SK-N-SH treated with all-trans-retinoic acid at 6 μM for 48 hours (cell line): ENCODE measurements around the gene DDX19B.
A peak's percentile ranks its signal among the peaks of the same experiment; 100 is the strongest.
"Not testable (repeated sequence)": the region's sequence is repeated elsewhere in the genome, so short reads cannot be mapped to it uniquely, and the experiment has no call there.

Source experiments
- ATAC-seq: fragments of 200-7000 bp; cut with Tn5 transposase; 3 replicates; pipeline ENCODE4 v1.9.1; 2020; ENCODE audit warnings: mild to moderate bottlenecking, moderate library complexity
- ARNTL ChIP-seq: fragments of 450-650 bp; formaldehyde crosslinking; IDR thresholded peaks from 2 replicates; pipeline ENCODE4 v1.5.0; 2020; ENCODE audit warnings: low read depth, mild to moderate bottlenecking, moderate library complexity, borderline replicate concordance
- BACH2 ChIP-seq: fragments of 250-450 bp; sonication (Bioruptor Pico); IDR thresholded peaks from 2 replicates; pipeline ENCODE4 v1.9.0; 2021; ENCODE audit warnings: mild to moderate bottlenecking, borderline replicate concordance
- CREB5 ChIP-seq: fragments of 250-450 bp; sonication (Bioruptor Pico); IDR thresholded peaks from 2 replicates; pipeline ENCODE4 v1.5.1; 2020; ENCODE audit warnings: low read depth, mild to moderate bottlenecking, moderate library complexity
- CSDC2 ChIP-seq: fragments of 250-450 bp; sonication (Bioruptor Pico); IDR thresholded peaks from 2 replicates; pipeline ENCODE4 v1.5.0; 2020; ENCODE audit warnings: mild to moderate bottlenecking, moderate library complexity
- CSRNP3 ChIP-seq: fragments of 250-450 bp; sonication (Bioruptor Pico); IDR thresholded peaks from 2 replicates; pipeline ENCODE4 v1.5.1; 2021; ENCODE audit warnings: mild to moderate bottlenecking, moderate library complexity
- ESRRG ChIP-seq: fragments of 250-450 bp; sonication (Bioruptor Pico); IDR thresholded peaks from 2 replicates; pipeline ENCODE4 v1.6.1; 2021; ENCODE audit warnings: mild to moderate bottlenecking
- GLIS3 ChIP-seq: fragments of 250-450 bp; sonication (Bioruptor Pico); IDR thresholded peaks from 2 replicates; pipeline ENCODE4 v1.5.0; 2020; ENCODE audit warnings: mild to moderate bottlenecking, moderate library complexity
- ISL1 ChIP-seq: fragments of 250-450 bp; sonication (Bioruptor Pico); IDR thresholded peaks from 2 replicates; pipeline ENCODE4 v2.1.2; 2022; ENCODE audit warnings: mild to moderate bottlenecking, moderate library complexity
- OSR1 ChIP-seq: fragments of 250-450 bp; sonication (Bioruptor Pico); IDR thresholded peaks from 2 replicates; pipeline ENCODE4 v1.8.0; 2022; ENCODE audit warnings: moderate library complexity, mild to moderate bottlenecking, inconsistent platforms
- PATZ1 ChIP-seq: fragments of 250-450 bp; sonication (Bioruptor Pico); IDR thresholded peaks from 2 replicates; pipeline ENCODE4 v1.8.0; 2020; ENCODE audit warnings: mild to moderate bottlenecking, moderate library complexity, borderline replicate concordance
- POU6F1 ChIP-seq: fragments of 250-450 bp; sonication (Bioruptor Pico); IDR thresholded peaks from 2 replicates; pipeline ENCODE4 v1.8.0; 2021; ENCODE audit warnings: low read depth, mild to moderate bottlenecking, moderate library complexity, borderline replicate concordance
- PPARA ChIP-seq: fragments of 250-450 bp; sonication (Bioruptor Pico); IDR thresholded peaks from 2 replicates; pipeline ENCODE4 v1.5.0; 2020; ENCODE audit warnings: mild to moderate bottlenecking, borderline replicate concordance
- RARB ChIP-seq: fragments of 250-450 bp; sonication (Bioruptor Pico); IDR thresholded peaks from 2 replicates; pipeline ENCODE4 v1.8.0; 2021; ENCODE audit warnings: mild to moderate bottlenecking, moderate library complexity
- SNAI2 ChIP-seq: fragments of 250-450 bp; sonication (Bioruptor Pico); IDR thresholded peaks from 2 replicates; pipeline ENCODE4 v1.5.0; 2020; ENCODE audit warnings: mild to moderate bottlenecking, moderate library complexity
- TSHZ2 ChIP-seq: fragments of 250-450 bp; sonication (Bioruptor Pico); IDR thresholded peaks from 2 replicates; pipeline ENCODE4 v1.5.0; 2020; ENCODE audit warnings: mild to moderate bottlenecking, moderate library complexity
- ZFP3 ChIP-seq: fragments of 250-450 bp; sonication (Bioruptor Pico); IDR thresholded peaks from 2 replicates; pipeline ENCODE4 v1.5.0; 2020; ENCODE audit warnings: mild to moderate bottlenecking, moderate library complexity
- ZFP30 ChIP-seq: fragments of 450-650 bp; formaldehyde crosslinking; IDR thresholded peaks from 2 replicates; pipeline ENCODE4 v1.5.0; 2022; ENCODE audit warnings: mild to moderate bottlenecking, moderate library complexity
- ZNF565 ChIP-seq: fragments of 450-650 bp; formaldehyde crosslinking; conservative IDR thresholded peaks from 2 replicates; pipeline ENCODE4 v1.5.0; 2020; ENCODE audit warnings: low read depth, mild to moderate bottlenecking, moderate library complexity
- ZNF70 ChIP-seq: fragments of 450-650 bp; formaldehyde crosslinking; IDR thresholded peaks from 2 replicates; pipeline ENCODE4 v1.5.0; 2020; ENCODE audit warnings: mild to moderate bottlenecking, moderate library complexity
- ZNF8 ChIP-seq: fragments of 450-650 bp; formaldehyde crosslinking; IDR thresholded peaks from 2 replicates; pipeline ENCODE4 v1.5.0; 2020; ENCODE audit warnings: mild to moderate bottlenecking, moderate library complexity

Gene DDX19B

GRCh38 chr16:70331091-70331490 lies 32.1 kb downstream of the DDX19B start:
- ATAC-seq: no peak
- TF ChIP-seq CSDC2 (CRISPR knock-in tag): no peak
- no peak for TF ChIP-seq CREB5

- peak; percentile 84 for ATAC-seq
- no peak for TF ChIP-seq GLIS3 (CRISPR knock-in tag)
- TF ChIP-seq ESRRG (CRISPR knock-in tag): no peak
- TF ChIP-seq OSR1: no peak
- TF ChIP-seq RARB (CRISPR knock-in tag): no peak
- no peak for TF ChIP-seq ZNF565
- TF ChIP-seq BACH2: no peak
- TF ChIP-seq ZNF8 (CRISPR knock-in tag): no peak
- no peak for TF ChIP-seq ZFP3 (CRISPR knock-in tag)
- TF ChIP-seq ZFP30 (CRISPR knock-in tag): no peak
- no peak for TF ChIP-seq ZNF70 (CRISPR knock-in tag)
- no peak for TF ChIP-seq CSRNP3 (CRISPR knock-in tag)
- TF ChIP-seq ARNTL (CRISPR knock-in tag): no peak
- TF ChIP-seq TSHZ2: no peak
- no peak for TF ChIP-seq CSDC2 (CRISPR knock-in tag)
- TF ChIP-seq PPARA (CRISPR knock-in tag): no peak
- no peak for TF ChIP-seq PATZ1 (CRISPR knock-in tag)
- no peak for TF ChIP-seq SNAI2 (CRISPR knock-in tag)
- TF ChIP-seq ISL1: no peak
- TF ChIP-seq POU6F1: no peak
These were observed 32.8 kb downstream of the DDX19B start for GRCh38 chr16:70331588-70332358.

GRCh38 chr16:70332728-70333127 lies 33.7 kb downstream of the DDX19B start:
- ATAC-seq: not testable (repeated sequence)

GRCh38 chr16:70337814-70338213 lies 38.8 kb downstream of the DDX19B start:
- ATAC-seq: no peak
- TF ChIP-seq PATZ1 (CRISPR knock-in tag) (no peak), TSHZ2 (no peak)
